Measurements from ENCODE around the gene NHERF1.

The NHERF1 gene

GRCh38 chr17:74750327-74751069 lies 2.1 kb downstream of the NHERF1 start:
- no peak for DNase-seq

GRCh38 chr17:74752415-74752814 lies 4.0 kb downstream of the NHERF1 start:
- no peak for DNase-seq

GRCh38 chr17:74752822-74753401 lies 4.5 kb downstream of the NHERF1 start:
- DNase-seq = no peak

GRCh38 chr17:74754832-74755231 lies 6.4 kb downstream of the NHERF1 start:
- no peak for DNase-seq

GRCh38 chr17:74755533-74755932 lies 7.1 kb downstream of the NHERF1 start:
- no peak for DNase-seq

- no peak for DNase-seq
Observed at GRCh38 chr17:74756891-74757290, 8.5 kb downstream of the NHERF1 start.

GRCh38 chr17:74757502-74757901 lies 9.1 kb downstream of the NHERF1 start:
- no peak for DNase-seq

GRCh38 chr17:74757931-74758847 lies 9.8 kb downstream of the NHERF1 start:
- peak; percentile 41 for DNase-seq

- no peak for DNase-seq
Observed at GRCh38 chr17:74758848-74759168, 10.4 kb downstream of the NHERF1 start.

- DNase-seq = no peak
Observed at GRCh38 chr17:74759243-74759801, 10.9 kb downstream of the NHERF1 start.

GRCh38 chr17:74759941-74760340 lies 11.5 kb downstream of the NHERF1 start:
- DNase-seq = no peak

GRCh38 chr17:74760404-74761105 lies 12.1 kb downstream of the NHERF1 start:
- no peak for DNase-seq

- no peak for DNase-seq
Observed at GRCh38 chr17:74761419-74761818, 13.0 kb downstream of the NHERF1 start.

- no peak for DNase-seq
Observed at GRCh38 chr17:74761931-74762330, 13.5 kb downstream of the NHERF1 start.

GRCh38 chr17:74763565-74764387 lies 15.3 kb downstream of the NHERF1 start:
- DNase-seq = no peak

GRCh38 chr17:74764751-74765286 lies 16.4 kb downstream of the NHERF1 start:
- no peak for DNase-seq

- no peak for DNase-seq
Observed at GRCh38 chr17:74766413-74766812, 18.0 kb downstream of the NHERF1 start.

GRCh38 chr17:74767111-74767516 lies 18.7 kb downstream of the NHERF1 start:
- no peak for DNase-seq

GRCh38 chr17:74768069-74768762 lies 19.8 kb downstream of the NHERF1 start:
- DNase-seq = no peak

- no peak for DNase-seq
Observed at GRCh38 chr17:74768763-74769114, 20.3 kb downstream of the NHERF1 start.

- no peak for DNase-seq
Observed at GRCh38 chr17:74769266-74769855, 20.9 kb downstream of the NHERF1 start.

Data from NCI-H2107 (cell line).